ENCODE measurements around the gene CEP89. TPM values are rescaled to one million over a fixed set of nuclear protein-coding genes. Genes with fewer than 3 reads are reported as not detected.
"Not testable (repeated sequence)": the region's sequence is repeated elsewhere in the genome, so short reads cannot be mapped to it uniquely, and the experiment has no call there.

The CEP89 gene
- total RNA-seq, 2 donors from 2014 or later: 10.8 to 11.4 TPM

DNA sequence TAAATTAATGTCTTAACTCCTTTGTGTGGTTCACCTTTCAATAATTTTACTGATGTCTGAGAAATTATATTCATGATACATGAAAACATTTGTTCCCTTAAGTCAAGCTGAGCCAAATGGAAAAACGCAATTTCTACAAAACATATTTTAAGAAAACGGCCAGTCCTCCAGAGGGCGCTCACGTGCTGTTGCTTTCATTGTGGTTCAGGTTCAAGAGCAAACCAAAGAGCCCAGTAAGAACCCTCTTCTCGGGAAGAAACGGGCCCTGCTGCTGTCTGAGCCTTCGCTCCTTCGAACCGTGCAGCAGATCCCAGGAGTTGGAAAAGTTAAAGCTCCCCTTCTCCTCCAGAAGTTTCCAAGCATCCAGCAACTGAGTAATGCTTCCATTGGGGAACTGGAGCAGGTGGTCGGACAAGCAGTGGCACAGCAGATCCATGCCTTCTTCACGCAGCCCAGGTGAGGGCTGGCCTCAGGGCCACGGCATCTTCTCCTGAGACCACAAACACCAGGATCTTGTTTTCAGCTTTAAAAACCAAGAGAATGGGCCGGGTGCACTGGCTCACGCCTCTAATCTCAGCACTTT, 4.6 kb upstream of the CEP89 start:
- ATAC-seq (peak; percentile 16), DNase-seq (peak; percentile 49 to 89)
- intact Hi-C loops (cut with DNase I, micrococcal nuclease): loop anchor here in 1 of 2 donors (10.0 kb wide), 1 partner anchor 108 kb away; the partner anchor contains the start of gene GPATCH1

DNA sequence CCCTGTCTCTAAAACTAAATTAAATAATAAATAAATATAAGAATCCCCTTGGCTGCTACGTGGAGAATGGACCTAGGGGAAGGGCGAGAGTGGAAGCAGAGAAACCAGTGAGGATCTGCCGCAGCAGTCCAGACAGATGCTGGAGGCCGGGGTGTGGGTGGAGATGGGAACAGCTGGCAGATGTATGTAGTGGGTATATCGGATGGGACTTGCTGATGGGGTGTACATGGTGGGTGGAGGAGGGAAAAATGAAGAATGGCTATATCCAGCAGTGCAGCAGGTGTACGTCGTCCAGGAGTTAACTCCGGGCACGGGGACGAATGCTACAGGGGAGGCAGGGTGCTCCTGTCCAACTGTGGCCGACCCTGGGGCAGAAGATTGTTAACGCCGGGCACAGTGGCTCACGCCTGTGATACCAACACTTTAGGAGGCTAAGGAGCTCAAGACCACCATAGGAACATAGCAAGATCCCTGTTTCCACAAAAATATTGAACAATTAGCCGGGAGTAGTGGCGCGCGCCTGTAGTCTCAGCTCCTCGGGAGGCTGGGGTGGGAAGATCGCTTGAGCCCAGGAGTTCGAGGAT, 654 bp downstream of the CEP89 start:
- intact Hi-C loops (cut with DNase I, micrococcal nuclease): loop anchor here in 1 of 2 donors (10.0 kb wide), 1 partner anchor 114 kb away; the partner anchor contains the start of gene GPATCH1
- peak in 1 of 2 donors; percentile 20 for DNase-seq
- no peak for ATAC-seq

DNA sequence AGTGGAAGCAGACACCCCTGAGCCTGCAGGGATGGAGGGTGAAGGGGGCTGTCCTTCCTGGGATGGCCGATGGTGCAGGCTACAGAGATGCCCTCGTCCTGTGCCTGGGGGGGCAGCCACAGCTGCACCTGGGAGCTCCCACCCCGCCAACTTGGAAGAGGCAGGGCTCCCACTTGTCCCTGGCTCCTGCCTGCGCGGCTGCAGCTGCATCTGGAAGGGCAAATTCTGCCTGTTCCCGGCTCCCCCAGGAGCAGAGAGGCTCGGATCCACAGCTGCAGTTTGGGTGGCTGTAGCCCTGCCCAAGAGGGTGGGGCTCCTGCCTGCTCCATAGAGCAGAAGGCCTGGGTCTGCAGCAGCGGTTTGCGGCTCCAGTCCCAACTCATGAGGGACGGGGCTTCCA, 2.2 kb downstream of the CEP89 start:
- intact Hi-C loops (cut with DNase I, micrococcal nuclease): no loop called here
- ATAC-seq (no peak), DNase-seq (no peak)

DNA sequence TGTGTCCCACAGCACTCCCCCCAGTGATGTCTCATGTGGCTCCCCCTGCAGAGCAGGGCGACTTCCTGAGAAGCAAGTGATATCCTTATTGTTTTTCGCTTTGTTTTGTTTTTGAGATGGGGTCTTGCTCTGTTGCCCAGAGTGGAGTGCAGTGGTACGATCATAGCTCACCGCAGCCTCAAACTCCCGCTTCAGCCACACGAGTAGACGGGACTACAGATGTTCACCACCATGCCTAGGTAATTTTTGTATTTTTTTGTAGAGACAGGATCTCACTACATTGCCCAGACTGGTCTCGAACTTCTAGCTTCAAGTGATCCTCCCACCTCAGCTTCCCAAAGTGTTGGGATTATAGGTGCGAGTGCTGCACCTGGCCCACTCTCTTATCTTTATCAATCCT, 5.0 kb downstream of the CEP89 start:
- intact Hi-C loops (cut with DNase I, micrococcal nuclease): no loop called here
- DNase-seq: no peak
- ATAC-seq: no peak

DNA sequence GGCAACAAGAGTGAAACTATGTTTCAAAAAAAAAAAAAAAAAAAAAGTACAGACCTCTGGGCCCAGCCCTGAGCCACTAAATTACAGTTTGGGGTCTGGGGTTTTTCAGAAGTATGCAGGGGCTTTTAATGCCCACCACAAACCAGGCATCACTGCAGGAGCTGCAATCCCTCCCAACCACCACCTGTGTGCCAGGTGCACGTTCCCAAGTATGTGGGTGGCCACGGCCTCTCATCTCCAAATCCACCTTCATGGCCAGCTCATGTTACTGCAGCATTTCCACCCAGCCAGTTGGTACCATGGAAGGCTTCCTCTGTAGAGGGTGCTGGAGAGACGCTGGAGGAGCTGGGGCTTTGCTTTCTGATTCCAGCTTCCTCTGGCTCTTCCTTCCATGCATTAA, 26.5 kb downstream of the CEP89 start:
- intact Hi-C loops (cut with DNase I, micrococcal nuclease): no loop called here
- ATAC-seq (no peak), DNase-seq (no peak)

DNA sequence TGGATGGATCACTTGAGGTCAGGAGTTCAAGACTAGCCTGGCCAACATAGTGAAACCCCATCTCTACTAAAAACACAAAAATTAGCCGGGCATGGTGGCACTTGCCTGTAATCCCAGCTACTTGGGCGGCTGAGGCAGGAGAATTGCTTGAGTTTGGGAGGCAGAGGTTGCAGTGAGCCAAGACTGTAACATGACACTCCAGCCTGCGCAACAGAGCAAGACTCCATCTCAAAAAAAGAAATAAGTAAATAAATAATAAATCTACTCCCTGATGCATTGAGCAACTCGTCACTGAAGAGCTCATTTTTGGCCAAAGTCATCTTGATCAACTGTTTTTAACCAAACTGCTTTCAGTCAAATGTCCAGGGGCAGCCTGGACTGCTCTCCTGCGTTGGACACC, 30.5 kb downstream of the CEP89 start:
- ATAC-seq; DNase-seq; intact Hi-C loops (cut with DNase I, micrococcal nuclease): not testable (repeated sequence)

DNA sequence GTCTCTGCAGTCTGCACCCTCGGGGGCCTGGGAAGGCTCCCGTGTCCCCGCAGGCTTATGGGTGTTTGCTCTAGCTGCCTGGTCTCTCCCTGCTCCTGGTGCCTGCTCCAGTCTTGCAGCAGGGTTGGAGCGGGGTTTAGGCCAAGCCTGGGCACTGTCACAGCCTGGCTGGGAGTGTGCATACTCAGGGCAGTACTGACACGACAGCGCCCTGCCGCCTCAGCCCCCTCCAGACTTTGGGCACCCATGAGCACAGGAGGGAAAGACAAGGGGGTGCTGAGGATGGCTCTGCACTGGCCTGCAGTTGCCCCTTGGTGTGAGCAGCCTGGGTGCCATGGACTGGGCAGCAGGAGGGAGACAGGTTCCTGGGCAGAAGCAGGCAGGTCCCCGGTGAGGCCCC, 35.7 kb downstream of the CEP89 start:
- intact Hi-C loops (cut with DNase I, micrococcal nuclease): no loop called here
- ATAC-seq (no peak), DNase-seq (no peak)

DNA sequence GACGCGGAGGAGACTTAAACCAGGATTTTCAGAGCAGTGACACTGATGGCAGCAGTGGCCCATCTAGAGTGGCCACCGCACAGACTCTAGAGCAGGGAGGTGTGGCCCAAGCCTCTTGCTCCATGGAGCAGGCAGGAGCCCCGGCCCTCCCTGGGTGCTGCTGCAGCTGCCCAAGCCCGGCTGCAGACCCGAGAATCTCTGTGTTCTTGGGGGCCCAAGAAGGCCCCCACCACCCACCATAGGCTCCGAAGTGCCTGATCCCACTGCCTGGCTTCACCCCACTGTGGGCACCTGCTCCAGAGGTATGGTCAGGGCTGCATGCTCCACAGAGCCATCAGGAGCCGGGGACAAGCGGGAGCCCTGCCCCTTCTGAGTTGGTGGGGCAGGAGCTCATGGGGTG, 36.1 kb downstream of the CEP89 start:
- DNase-seq (no peak), ATAC-seq (no peak)
- intact Hi-C loops (cut with DNase I, micrococcal nuclease): no loop called here

DNA sequence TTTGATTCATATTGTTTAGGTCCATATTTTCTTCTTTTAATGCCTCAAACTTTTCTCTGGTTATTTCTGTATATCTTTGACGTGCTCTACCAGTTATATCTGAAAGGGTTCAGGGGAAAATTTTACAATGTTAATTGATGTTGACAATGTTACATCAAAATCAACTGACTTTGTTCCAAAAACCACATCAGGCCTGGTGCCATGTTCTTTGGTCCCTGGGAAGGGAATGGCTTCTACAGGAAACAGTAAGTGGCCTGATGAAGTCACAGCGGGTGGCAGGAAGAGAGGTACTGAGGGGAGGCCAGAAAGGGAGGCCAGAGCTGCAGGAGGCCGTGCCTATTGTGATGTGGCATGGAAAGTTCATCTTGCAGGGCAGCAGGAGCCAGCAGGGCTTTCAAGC, 38.2 kb downstream of the CEP89 start:
- DNase-seq: no peak
- no peak for ATAC-seq

DNA sequence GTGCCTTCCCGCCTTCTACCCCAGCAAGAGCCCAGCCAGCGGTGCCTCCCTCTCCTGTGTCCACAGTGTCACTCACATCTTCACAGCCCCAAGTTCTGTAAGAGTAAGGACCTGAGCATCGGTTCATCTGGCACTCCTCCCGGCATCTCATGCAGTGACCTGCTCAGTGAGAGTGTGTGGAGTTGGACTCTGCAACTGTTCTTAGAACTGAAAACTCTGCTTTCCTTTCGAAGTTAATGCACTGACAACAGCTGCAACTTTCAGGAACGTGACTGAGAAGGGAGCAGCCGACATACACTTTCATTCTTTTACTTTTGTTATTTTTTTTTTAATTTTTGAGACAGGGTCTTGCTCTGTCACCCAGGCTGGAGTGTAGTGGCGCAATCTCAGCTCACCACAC, 41.2 kb downstream of the CEP89 start:
- ATAC-seq (no peak), DNase-seq (no peak)
- intact Hi-C loops (cut with DNase I, micrococcal nuclease): no loop called here

More for the DNA sequence above, 38.2 kb downstream of the CEP89 start:
- intact Hi-C loops (cut with DNase I, micrococcal nuclease): no loop called here

DNA sequence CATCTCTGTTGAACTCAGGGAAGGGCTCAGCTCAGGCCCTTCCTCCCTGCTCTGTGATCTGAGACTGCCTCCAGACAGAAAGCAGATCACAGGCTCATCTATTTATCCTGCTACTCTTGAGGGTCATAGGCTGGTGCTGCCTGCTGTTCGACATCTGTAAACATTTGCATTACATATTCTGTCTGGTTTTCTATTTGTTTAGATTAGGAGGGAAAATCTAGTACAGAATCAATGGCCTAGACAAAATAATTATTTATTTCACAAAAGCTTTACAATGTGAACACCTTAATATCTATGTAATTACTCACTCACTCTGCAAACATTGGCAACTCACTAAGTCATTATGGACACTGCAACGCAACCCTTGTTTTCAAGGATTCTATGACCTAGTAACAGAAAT, 43.0 kb downstream of the CEP89 start:
- DNase-seq (no peak), ATAC-seq (no peak)
- intact Hi-C loops (cut with DNase I, micrococcal nuclease): no loop called here

DNA sequence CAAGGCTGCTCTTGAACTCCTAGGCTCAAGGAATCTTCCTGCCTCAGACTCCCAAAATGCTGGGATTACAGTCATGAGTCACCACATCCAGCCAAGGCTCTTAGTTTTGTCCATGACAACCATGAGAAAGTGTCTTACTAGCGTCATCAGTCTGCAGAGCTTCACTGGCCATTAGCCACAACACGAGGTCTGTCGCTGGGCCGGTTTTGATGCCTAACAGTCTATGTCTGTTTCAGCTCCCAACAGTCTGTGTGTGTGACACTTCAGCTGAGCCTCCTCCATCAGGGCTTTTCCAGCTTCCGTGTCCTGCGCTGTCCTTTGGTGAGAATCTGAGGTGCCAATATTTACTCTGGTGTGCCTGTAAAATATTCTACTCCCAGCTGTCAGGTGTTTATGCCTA, 47.6 kb downstream of the CEP89 start:
- DNase-seq: peak; percentile 45 to 51
- peak; percentile 99 for ATAC-seq
- intact Hi-C loops (cut with DNase I, micrococcal nuclease): no loop called here

DNA sequence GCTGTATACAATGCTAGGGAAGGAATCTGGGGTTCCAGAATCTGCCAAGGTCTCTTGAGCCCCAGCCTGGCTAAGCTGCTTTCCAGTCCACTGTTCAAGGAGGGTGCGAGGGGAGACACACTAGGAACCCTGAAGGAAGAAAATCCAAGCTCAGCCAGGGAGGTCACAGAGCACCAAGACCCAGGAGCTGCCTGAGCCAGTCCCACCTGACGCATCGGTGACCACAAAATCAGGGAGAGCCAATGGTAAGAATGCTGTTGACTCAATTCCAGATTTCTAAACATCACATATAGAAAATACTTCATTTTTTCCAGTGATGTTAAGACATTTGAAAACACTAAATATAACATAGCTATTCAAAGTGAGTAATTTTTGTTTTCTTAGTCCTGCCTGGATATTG, 50.1 kb downstream of the CEP89 start:
- intact Hi-C loops (cut with DNase I, micrococcal nuclease): no loop called here
- ATAC-seq (no peak), DNase-seq (no peak)

DNA sequence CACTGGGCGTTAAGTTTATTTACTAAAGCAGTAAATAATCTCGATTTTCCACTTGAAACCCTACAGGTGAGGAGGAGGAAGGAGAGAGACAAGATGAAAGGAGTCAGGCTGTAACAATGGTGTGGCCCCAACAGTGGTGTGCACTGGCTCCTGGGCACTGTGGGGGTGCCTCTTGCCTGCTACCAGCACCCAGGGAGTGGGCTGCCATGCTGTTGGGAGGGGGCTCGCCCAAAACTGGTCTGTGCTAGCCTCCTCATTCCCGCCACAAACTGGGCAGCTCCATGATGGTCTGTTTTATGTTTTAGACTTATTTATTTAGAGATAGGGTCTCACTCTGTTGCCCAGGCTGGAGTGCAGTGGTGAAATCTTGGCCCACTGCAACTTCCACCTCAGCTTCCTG, 52.4 kb downstream of the CEP89 start:
- intact Hi-C loops (cut with DNase I, micrococcal nuclease): no loop called here
- ATAC-seq (no peak), DNase-seq (no peak)

DNA sequence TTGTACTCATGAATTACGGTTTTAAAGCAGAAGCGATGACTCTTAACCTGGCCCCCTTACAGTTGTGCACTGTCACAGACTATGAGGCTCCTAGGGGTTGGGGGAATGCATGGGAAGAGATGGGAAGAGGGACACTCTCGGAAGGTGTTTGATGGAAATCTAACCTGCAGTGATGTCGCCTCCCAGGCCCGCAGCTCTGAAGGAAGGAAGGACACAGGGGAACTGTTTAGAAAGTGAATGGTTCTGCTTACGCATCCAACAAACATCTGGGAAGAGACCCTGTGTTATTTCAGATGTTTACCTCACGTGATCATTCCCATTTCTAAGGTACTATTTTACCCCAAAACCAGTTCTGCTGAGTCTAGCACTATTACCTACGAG, 54.2 kb downstream of the CEP89 start:
- intact Hi-C loops (cut with DNase I, micrococcal nuclease): no loop called here
- no peak for ATAC-seq
- no peak for DNase-seq

DNA sequence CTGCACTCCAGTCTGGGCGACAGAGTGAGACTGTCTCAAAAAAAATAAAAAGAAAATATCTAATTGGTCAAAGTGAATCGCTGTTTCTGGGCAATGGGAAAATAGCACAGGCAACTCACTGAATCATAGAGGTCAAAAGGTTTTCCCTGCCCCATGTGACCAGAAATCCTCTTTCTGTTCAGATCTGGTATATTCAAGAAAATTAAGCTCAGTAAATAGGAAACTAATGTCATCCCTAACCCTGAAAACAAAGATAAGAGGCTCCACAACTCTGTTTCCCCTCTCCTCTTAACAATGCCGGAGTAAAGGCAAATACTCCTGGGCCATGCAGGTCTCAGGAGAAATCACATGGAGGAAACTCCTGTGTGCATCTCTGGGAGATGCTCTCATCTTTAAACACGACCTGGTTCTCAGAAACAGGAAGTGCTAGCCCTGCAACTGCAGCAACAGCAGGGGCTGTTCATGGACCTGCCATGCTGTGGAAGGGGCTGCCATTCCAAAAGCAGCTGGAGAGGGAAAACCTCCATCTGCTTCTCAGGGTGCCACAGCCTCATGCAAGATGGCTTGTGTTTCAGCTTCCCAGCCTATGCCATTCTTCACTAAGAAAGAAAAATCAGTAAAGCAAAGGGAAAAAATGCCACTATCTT, 54.7 kb downstream of the CEP89 start:
- ATAC-seq (no peak), DNase-seq (no peak)
- intact Hi-C loops (cut with DNase I, micrococcal nuclease): no loop called here

DNA sequence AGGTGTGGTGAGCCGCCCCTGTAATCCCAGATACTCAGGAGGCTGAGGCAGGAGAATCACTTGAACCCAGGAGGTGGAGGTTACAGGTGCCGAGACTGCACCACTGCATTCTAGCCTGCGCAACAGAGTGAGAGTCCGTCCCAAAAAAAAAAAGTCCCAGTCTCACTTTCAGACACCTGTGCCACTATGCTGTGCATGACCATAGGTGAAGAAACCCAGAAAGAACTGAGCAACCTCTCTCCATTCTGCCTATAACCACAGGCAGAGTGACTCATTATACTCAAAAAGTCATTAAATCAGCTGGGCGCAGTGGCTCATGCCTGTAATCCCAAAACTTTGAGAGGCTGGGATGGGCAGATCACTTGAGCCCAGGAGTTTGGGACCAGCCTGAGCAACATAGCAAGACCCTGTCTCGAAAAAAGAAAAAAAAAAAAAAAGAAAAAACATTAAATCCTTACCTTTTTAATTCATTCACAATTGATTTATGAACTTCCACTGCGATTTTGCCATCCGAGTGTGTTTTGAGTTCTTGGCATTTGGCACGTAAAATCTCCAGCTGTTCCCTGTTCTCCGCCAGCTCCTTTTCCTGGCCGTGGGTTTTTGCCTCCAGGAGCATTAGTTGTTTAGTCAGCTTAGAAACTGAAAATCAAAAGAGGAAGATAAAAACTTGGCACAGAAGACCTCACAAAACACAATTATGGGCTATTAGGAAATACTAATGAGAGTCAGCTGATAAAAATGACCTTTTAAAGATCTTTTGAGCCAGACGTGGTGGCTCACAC, 56.7 kb downstream of the CEP89 start:
- intact Hi-C loops (cut with DNase I, micrococcal nuclease): no loop called here
- DNase-seq: no peak
- no peak for ATAC-seq

DNA sequence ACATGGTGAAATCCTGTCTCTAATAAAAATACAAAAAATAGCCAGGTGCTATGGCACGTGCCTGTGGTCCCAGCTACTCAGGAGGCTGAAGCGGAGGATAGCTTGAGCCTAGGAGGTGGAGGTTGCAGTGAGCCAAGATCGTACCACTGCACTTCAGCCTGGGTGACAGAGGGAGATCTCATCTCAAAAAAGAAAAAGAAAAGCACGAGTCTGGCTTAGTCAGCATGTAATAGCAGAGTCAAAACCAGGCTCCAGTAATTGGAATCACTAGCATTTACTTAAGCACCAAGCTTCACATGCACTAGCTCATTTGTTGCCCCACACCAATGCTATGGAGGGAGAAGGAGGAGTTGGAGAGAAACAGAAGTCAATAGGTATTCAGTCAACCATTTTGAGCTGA, 60.3 kb downstream of the CEP89 start:
- no peak for DNase-seq
- no peak for ATAC-seq
- intact Hi-C loops (cut with DNase I, micrococcal nuclease): no loop called here

DNA sequence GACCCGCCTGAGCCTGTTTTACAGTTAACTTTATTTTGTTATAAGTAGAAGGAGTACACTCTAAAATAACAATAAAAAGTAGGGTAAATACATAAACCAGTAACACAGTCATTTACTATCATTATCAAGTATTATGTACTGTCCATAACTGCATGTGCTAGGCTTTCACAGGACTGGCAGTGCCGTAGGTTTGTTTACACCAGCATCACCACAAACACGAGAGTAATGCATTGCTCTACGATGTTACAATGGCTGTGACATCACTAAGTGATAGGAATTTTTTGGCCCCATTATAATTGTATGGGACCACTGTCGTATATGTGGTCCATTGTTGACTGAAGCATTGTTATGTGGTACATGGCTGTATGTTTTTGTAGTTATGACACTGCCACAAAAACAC, 60.9 kb downstream of the CEP89 start:
- intact Hi-C loops (cut with DNase I, micrococcal nuclease): no loop called here
- ATAC-seq (no peak), DNase-seq (no peak)

DNA sequence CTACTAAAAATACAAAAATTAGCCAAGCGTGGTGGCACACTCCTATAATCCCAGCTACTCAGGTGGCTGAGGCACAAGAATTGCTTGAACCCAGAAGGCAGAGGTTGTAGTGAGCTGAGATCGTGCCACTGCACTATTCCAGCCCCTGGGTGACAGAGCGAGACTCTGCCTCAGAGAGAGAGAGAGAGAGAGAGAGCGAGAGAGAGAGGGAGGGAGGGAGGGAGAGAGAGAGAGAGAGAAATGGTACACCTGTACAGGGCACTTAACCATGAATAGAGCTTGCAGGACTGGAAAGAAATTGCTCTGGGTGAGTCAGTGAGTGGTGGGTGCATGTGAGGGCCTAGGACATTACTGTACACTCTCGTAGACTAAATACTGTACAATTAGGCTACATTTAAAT, 61.7 kb downstream of the CEP89 start:
- DNase-seq: no peak
- intact Hi-C loops (cut with DNase I, micrococcal nuclease): no loop called here
- ATAC-seq: no peak

Data from left colon (tissue), 2 donors.